Measurements from ENCODE around the gene S100A1. TPM values are rescaled to one million over a fixed set of nuclear protein-coding genes. Genes with fewer than 3 reads are reported as not detected.
A peak's percentile ranks its signal among the peaks of the same experiment; 100 is the strongest.

S100A1 gene
- total and polyA plus RNA-seq, 10 of the 15 experiments (the other 5 are each of a cell fraction or from before 2014, with no cell fraction given), result 0.13 to 0.29 TPM; not detected in 8

GRCh38 chr1:153679337-153680119 lies 51.3 kb downstream of the S100A1 start (continued):
- TF ChIP-seq REST (IDR thresholded peaks at IDR 0.05; ENCODE audit: low read depth, low read length) (no peak), WRNIP1 (IDR thresholded peaks at IDR 0.05; ENCODE audit: borderline replicate concordance, low read depth, low read length) (no peak), ZNF24 (IDR thresholded peaks at IDR 0.05) (no peak), PAX8 (IDR thresholded peaks at IDR 0.05) (no peak), CBX3 (IDR thresholded peaks at IDR 0.05; ENCODE audit: borderline replicate concordance, low read depth) (no peak), BCL3 (IDR thresholded peaks at IDR 0.05; ENCODE audit: borderline replicate concordance, insufficient read depth, low read depth, low read length, poor library complexity, severe bottlenecking) (no peak), HDGF (IDR thresholded peaks at IDR 0.05) (0 out of 2 replicates have a peak, but pooled peaks have one; percentile 32), MLLT1 (IDR thresholded peaks at IDR 0.05) (0 out of 2 replicates have a peak, but pooled peaks have one; percentile 34), ZNF622 (IDR thresholded peaks at IDR 0.05) (no peak), RAD21 (IDR thresholded peaks at IDR 0.05; ENCODE audit: insufficient read depth, low read depth, low read length) (no peak), NBN (IDR thresholded peaks at IDR 0.05) (0 out of 2 replicates have a peak, but pooled peaks have one; percentile 43), IKZF1 (conservative IDR thresholded peaks at IDR 0.05) (peak; percentile 76), EZH2 (IDR thresholded peaks at IDR 0.05; ENCODE audit: borderline replicate concordance, control insufficient read depth, low read depth, low read length) (no peak)
